Ovary (tissue), 3 donors: ENCODE data around the gene RTCA.
"Not testable (repeated sequence)": the region's sequence is repeated elsewhere in the genome, so short reads cannot be mapped to it uniquely, and the experiment has no call there.

ENCODE experiments used
- CTCF ChIP-seq, 3 donors: fragments of 450-650 bp in 2 of 3; fragments of 200-600 bp in 1 of 3; IDR thresholded peaks; one replicate each; pipeline versions ENCODE4 v1.5.1 to v1.8.0; 2016 to 2022; ENCODE audit warnings: antibody characterized with exemption in 3 of 3, mild to moderate bottlenecking in 1 of 3
- EP300 ChIP-seq: sonication (generic); formaldehyde crosslinking; IDR thresholded peaks from one replicate; pipeline ENCODE4 v1.6.1; 2017; ENCODE audit warnings: antibody characterized with exemption
- POLR2A ChIP-seq: fragments of 450-650 bp; IDR thresholded peaks from one replicate; pipeline ENCODE4 v1.6.1; 2017; ENCODE audit warnings: antibody characterized with exemption, mild to moderate bottlenecking, moderate library complexity
- donor health status: DM: no; HTN: no; CAD: no.

- not testable (repeated sequence) for TF ChIP-seq EP300; POLR2A; CTCF (IDR thresholded peaks at IDR 0.05)
Observed at GRCh38 chr1:100233566-100233965, 32.5 kb upstream of the RTCA start.
